Measurements from ENCODE around the gene ARMC2.

DNA sequence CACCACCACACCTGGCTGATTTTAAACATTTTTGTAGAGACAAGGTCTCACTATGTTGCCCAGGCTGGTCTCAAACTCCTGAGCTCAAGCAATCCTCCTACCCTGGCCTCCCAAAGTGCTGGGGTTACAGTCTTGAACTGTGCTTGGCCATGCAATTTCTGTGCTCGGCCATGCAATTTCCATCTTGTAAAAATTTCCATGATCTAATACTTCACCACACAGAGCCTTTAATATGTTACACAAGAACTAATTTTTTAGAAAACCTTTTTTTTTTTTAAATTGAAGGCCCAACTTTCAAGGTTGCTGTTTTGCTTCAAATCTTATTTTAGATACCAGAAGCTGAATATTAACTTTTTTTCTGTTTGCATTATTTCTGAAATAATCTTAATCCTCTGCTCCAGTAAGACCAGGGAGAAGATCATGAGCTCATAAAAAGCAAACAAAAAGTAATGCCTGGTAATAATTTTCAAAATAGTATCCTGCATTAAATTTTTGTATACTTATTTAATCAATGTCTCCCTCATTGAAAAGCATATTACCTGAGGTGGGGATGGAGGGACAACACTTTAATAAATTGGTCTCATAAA is 38.1 kb upstream of the ARMC2 start:
- TF ChIP-seq POLR2AphosphoS5 (IDR thresholded peaks at IDR 0.05; ENCODE audit: borderline replicate concordance, low read depth, low read length) (no peak), EZH2 (IDR thresholded peaks at IDR 0.05) (no peak), FOXP2 (optimal IDR thresholded peaks at IDR 0.05; ENCODE audit: control extremely low read depth, extremely low read length, insufficient read depth) (no peak)
